ENCODE results near the gene PLPPR5. TPM values are rescaled to one million over a fixed set of nuclear protein-coding genes. Genes with fewer than 3 reads are reported as not detected.

Gene PLPPR5
- total and polyA plus RNA-seq, 2 donors (not counting 1 experiment from before 2014, with no cell fraction given): under 0.01 to 0.25 TPM

- peak; percentile 54 to 65 for DNase-seq (ENCODE audit: low read depth in 2 of 2)
- Histone ChIP-seq H3K4me2 (ENCODE audit: extremely low read depth, insufficient read depth, low read length) (peak overlapping the region; percentile 8), H3K27ac (ENCODE audit: insufficient read depth, low read length) (peak overlapping the region; percentile 16)
Measured at GRCh38 chr1:98962156-98962555, 42.5 kb downstream of the PLPPR5 start.

GRCh38 chr1:98949621-98950020 is 55.0 kb downstream of the PLPPR5 start:
- H3K4me1 ChIP-seq (ENCODE audit: control insufficient read depth, extremely low read depth, insufficient read depth, low read length): no peaks in the 10 kb centered on the region
- H3K27me3 ChIP-seq (ENCODE audit: control insufficient read depth, insufficient read depth, low read length): no peaks in the 10 kb centered on the region
- H3K79me2 ChIP-seq (ENCODE audit: control insufficient read depth, insufficient read depth, low read length): no peaks in the 10 kb centered on the region
- no peak overlapping the region for H3K4me3 ChIP-seq (replicated peaks in 1 of 4; ENCODE audit: control extremely low read depth in 1 of 4, insufficient read depth in 1 of 4, low read depth in 3 of 4, low read length in 4 of 4)
- TF ChIP-seq EZH2 (IDR thresholded peaks at IDR 0.05; ENCODE audit: low read length, missing control alignments): no peak
- TF ChIP-seq CTCF (conservative IDR thresholded peaks at IDR 0.05 in 1 of 2, IDR thresholded peaks at IDR 0.05 in 1 of 2; ENCODE audit: low read depth in 1 of 2, low read length in 2 of 2): no peak
- H3K9ac ChIP-seq (ENCODE audit: insufficient read depth, low read length): no peak overlapping the region
- no peaks in the 10 kb centered on the region for H3K9me3 ChIP-seq (ENCODE audit: control insufficient read depth, insufficient read depth, low read depth, low read length)
- no peaks in the 10 kb centered on the region for H4K20me1 ChIP-seq (ENCODE audit: control insufficient read depth, extremely low read depth, insufficient read depth, low read length)
- no peaks in the 10 kb centered on the region for H3K36me3 ChIP-seq (ENCODE audit: control insufficient read depth, insufficient read depth, low read length)
- H3K4me2 ChIP-seq (ENCODE audit: extremely low read depth, insufficient read depth, low read length): no peak overlapping the region
- peak in 1 of 2 donors; percentile 23 for DNase-seq (ENCODE audit: low read depth in 2 of 2)
- no peak overlapping the region for H3K27ac ChIP-seq (ENCODE audit: insufficient read depth, low read length)
- no peak overlapping the region for H2AFZ ChIP-seq (ENCODE audit: low read length)

More at GRCh38 chr1:98962156-98962555, 42.5 kb downstream of the PLPPR5 start:
- Histone ChIP-seq H3K4me1 (ENCODE audit: control insufficient read depth, extremely low read depth, insufficient read depth, low read length) (peaks cover 6% of the 10 kb centered on the region), H3K79me2 (ENCODE audit: control insufficient read depth, insufficient read depth, low read length) (no peaks in the 10 kb centered on the region), H3K9me3 (ENCODE audit: control insufficient read depth, insufficient read depth, low read depth, low read length) (no peaks in the 10 kb centered on the region), H2AFZ (ENCODE audit: low read length) (no peak overlapping the region), H3K4me3 (replicated peaks in 1 of 4; ENCODE audit: control extremely low read depth in 1 of 4, insufficient read depth in 1 of 4, low read depth in 3 of 4, low read length in 4 of 4) (no peak overlapping the region), H3K36me3 (ENCODE audit: control insufficient read depth, insufficient read depth, low read length) (no peaks in the 10 kb centered on the region), H3K9ac (ENCODE audit: insufficient read depth, low read length) (no peak overlapping the region), H4K20me1 (ENCODE audit: control insufficient read depth, extremely low read depth, insufficient read depth, low read length) (no peaks in the 10 kb centered on the region), H3K27me3 (ENCODE audit: control insufficient read depth, insufficient read depth, low read length) (no peaks in the 10 kb centered on the region)
- TF ChIP-seq CTCF (conservative IDR thresholded peaks at IDR 0.05 in 1 of 2, IDR thresholded peaks at IDR 0.05 in 1 of 2; ENCODE audit: low read depth in 1 of 2, low read length in 2 of 2) (no peak), EZH2 (IDR thresholded peaks at IDR 0.05; ENCODE audit: low read length, missing control alignments) (no peak)

- Histone ChIP-seq H4K20me1 (ENCODE audit: control insufficient read depth, extremely low read depth, insufficient read depth, low read length) (no peaks in the 10 kb centered on the region), H2AFZ (ENCODE audit: low read length) (no peak overlapping the region), H3K4me3 (replicated peaks in 1 of 4; ENCODE audit: control extremely low read depth in 1 of 4, insufficient read depth in 1 of 4, low read depth in 3 of 4, low read length in 4 of 4) (no peak overlapping the region), H3K9me3 (ENCODE audit: control insufficient read depth, insufficient read depth, low read depth, low read length) (no peaks in the 10 kb centered on the region), H3K27ac (ENCODE audit: insufficient read depth, low read length) (no peak overlapping the region), H3K79me2 (ENCODE audit: control insufficient read depth, insufficient read depth, low read length) (no peaks in the 10 kb centered on the region), H3K4me1 (ENCODE audit: control insufficient read depth, extremely low read depth, insufficient read depth, low read length) (no peaks in the 10 kb centered on the region), H3K4me2 (ENCODE audit: extremely low read depth, insufficient read depth, low read length) (no peak overlapping the region), H3K9ac (ENCODE audit: insufficient read depth, low read length) (no peak overlapping the region), H3K36me3 (ENCODE audit: control insufficient read depth, insufficient read depth, low read length) (no peaks in the 10 kb centered on the region), H3K27me3 (ENCODE audit: control insufficient read depth, insufficient read depth, low read length) (no peaks in the 10 kb centered on the region)
- TF ChIP-seq CTCF (conservative IDR thresholded peaks at IDR 0.05 in 1 of 2, IDR thresholded peaks at IDR 0.05 in 1 of 2; ENCODE audit: low read depth in 1 of 2, low read length in 2 of 2) (no peak), EZH2 (IDR thresholded peaks at IDR 0.05; ENCODE audit: low read length, missing control alignments) (no peak)
- no peak for DNase-seq (ENCODE audit: low read depth in 2 of 2)
Measured at GRCh38 chr1:98949166-98949565, 55.5 kb downstream of the PLPPR5 start.
